Endothelial cell of umbilical vein (primary cell): Measurements from ENCODE around the gene LIM2. TPM values are rescaled to one million over a fixed set of nuclear protein-coding genes. Genes with fewer than 3 reads are reported as not detected.

Experiments used
- BruUV-seq: library from RNA; stranded (reverse); fragments of 400-500 nt; replicated peaks from 2 replicates; lab custom pipeline; 2021; lab: Mats Ljungman, UMichigan
- CTCF ChIA-PET: fragments of 300-600, 350-600 bp; sonication (Branson Sonifier 250); formaldehyde crosslinking; loops from one replicate; lab custom pipeline; 2021; ENCODE audit warnings: antibody characterized with exemption, inconsistent platforms; lab: Charles Lee
- POLR2A ChIA-PET: fragments of 300-600, 350-600 bp; sonication (Branson Sonifier 250); formaldehyde crosslinking; loops from one replicate; lab custom pipeline; 2021; ENCODE audit warnings: antibody characterized with exemption, inconsistent platforms; lab: Charles Lee
- DNase-seq: peaks from one replicate; pipeline ENCODE4 v3.0.0-alpha.2; 2011; ENCODE audit warnings: low read depth, low spot score
- FAIRE-seq: peaks from 2 replicates; lab custom pipeline; 2011; peaks lifted over from hg19 to GRCh38; lab: Jason Lieb, UNC
- H2AFZ ChIP-seq: 2 replicates; pipeline ENCODE4 v1.6.0; 2012; ENCODE audit warnings: low read depth, low read length, control low read depth, inconsistent platforms
- H3K27ac ChIP-seq: 2 replicates; pipeline ENCODE4 v1.5.1; 2011; ENCODE audit warnings: low read depth, mild to moderate bottlenecking, control low read depth, low read length, moderate library complexity; ENCODE audit not compliant: insufficient read depth
- H3K27me3 ChIP-seq, 2 experiments: 2 replicates each; pipeline versions ENCODE4 v1.6.0 to v1.6.1; 2011; ENCODE audit warnings: low read length in 2 of 2, mixed read lengths in 1 of 2; ENCODE audit not compliant: control insufficient read depth in 2 of 2, insufficient read depth in 2 of 2
- H3K36me3 ChIP-seq, 2 experiments: 2 replicates in 1 of 2; 3 replicates in 1 of 2; pipeline ENCODE4 v1.5.1; 2011; ENCODE audit warnings: low read length in 2 of 2, mild to moderate bottlenecking in 1 of 2, moderate library complexity in 1 of 2; ENCODE audit not compliant: control insufficient read depth in 2 of 2, insufficient read depth in 2 of 2; ENCODE audit errors: extremely low read depth in 1 of 2
- H3K4me1 ChIP-seq: 3 replicates; pipeline ENCODE4 v1.5.1; 2011; ENCODE audit warnings: mild to moderate bottlenecking, low read length; ENCODE audit not compliant: control insufficient read depth, insufficient read depth; ENCODE audit errors: extremely low read depth
- H3K4me2 ChIP-seq: 2 replicates; pipeline ENCODE4 v1.6.1; 2011; ENCODE audit warnings: low read length, control low read depth, mixed read lengths; ENCODE audit not compliant: insufficient read depth
- H3K4me3 ChIP-seq, 3 experiments: fragments of 200-600 bp in 1 of 3; sonication (generic), shearing (Covaris generic) in 1 of 3; replicated peaks in 1 of 3; 2 replicates each; pipeline ENCODE4 v1.5.1; 2011 to 2016; ENCODE audit warnings: control low read depth in 3 of 3, low read length in 3 of 3, mild to moderate bottlenecking in 2 of 3, inconsistent platforms in 1 of 3, low read depth in 1 of 3, moderate library complexity in 1 of 3; ENCODE audit not compliant: insufficient read depth in 1 of 3
- H3K79me2 ChIP-seq: 2 replicates; pipeline ENCODE4 v1.6.0; 2012; ENCODE audit warnings: low read length, inconsistent platforms; ENCODE audit not compliant: control insufficient read depth, insufficient read depth
- H3K9ac ChIP-seq: replicated peaks from 2 replicates; pipeline ENCODE3; 2011; ENCODE audit warnings: low read length, control low read depth; ENCODE audit not compliant: insufficient read depth; ENCODE audit errors: extremely low read depth
- H3K9me1 ChIP-seq: replicated peaks from 3 replicates; pipeline ENCODE4 v1.6.0; 2011; ENCODE audit warnings: mild to moderate bottlenecking, low read length; ENCODE audit not compliant: control insufficient read depth, insufficient read depth; ENCODE audit errors: extremely low read depth
- H3K9me3 ChIP-seq: replicated peaks from 2 replicates; pipeline ENCODE4 v1.5.1; 2012; ENCODE audit warnings: low read length, inconsistent platforms; ENCODE audit not compliant: control insufficient read depth, insufficient read depth
- H4K20me1 ChIP-seq: replicated peaks from 2 replicates; pipeline ENCODE3; 2011; ENCODE audit warnings: mild to moderate bottlenecking, low read length; ENCODE audit not compliant: control insufficient read depth, insufficient read depth; ENCODE audit errors: extremely low read depth
- CTCF ChIP-seq, 2 donors: IDR thresholded peaks; 1 replicate in 1 of 2; 2 replicates in 1 of 2; pipeline ENCODE4 v1.5.1; 2011; ENCODE audit warnings: low read length in 2 of 2, mild to moderate bottlenecking in 2 of 2, moderate library complexity in 2 of 2, control low read depth in 1 of 2, inconsistent platforms in 1 of 2, low read depth in 1 of 2; ENCODE audit not compliant: insufficient read depth in 1 of 2; ENCODE audit errors: extremely low read depth in 1 of 2
- FOS ChIP-seq: IDR thresholded peaks from 2 replicates; pipeline ENCODE4 v1.6.1; 2011; ENCODE audit warnings: mild to moderate bottlenecking, low read length, moderate library complexity, borderline replicate concordance; ENCODE audit not compliant: insufficient read depth
- GATA2 ChIP-seq: IDR thresholded peaks from 2 replicates; pipeline ENCODE4 v1.7.0; 2011; ENCODE audit warnings: low read depth, mild to moderate bottlenecking, moderate library complexity, mixed read lengths, low read length; ENCODE audit not compliant: insufficient read length, insufficient read depth
- JUN ChIP-seq: IDR thresholded peaks from 2 replicates; pipeline ENCODE4 v1.6.1; 2011; ENCODE audit warnings: borderline replicate concordance, low read depth; ENCODE audit not compliant: insufficient read length, insufficient read depth
- MYC ChIP-seq: IDR thresholded peaks from one replicate; pipeline ENCODE4 v1.6.1; 2011; ENCODE audit warnings: mild to moderate bottlenecking, low read depth, low read length
- POLR2A ChIP-seq: IDR thresholded peaks from 2 replicates; pipeline ENCODE4 v1.6.1; 2012; ENCODE audit warnings: low read depth, mild to moderate bottlenecking, control low read depth, low read length
- POLR2AphosphoS5 ChIP-seq: IDR thresholded peaks from 2 replicates; pipeline ENCODE4 v1.6.1; 2012; ENCODE audit warnings: low read depth, mild to moderate bottlenecking, control low read depth, low read length, moderate library complexity; ENCODE audit not compliant: insufficient read depth
- dilution Hi-C: fragments of 300-500 bp; cut with MboI; formaldehyde crosslinking; loops from one replicate; pipeline ENCODE4 v1.15.0; 2019; ENCODE audit warnings: low sequenced_read_pairs; ENCODE audit not compliant: extremely low pct_ligation_motif_present
- intact Hi-C: fragments of 100-400 bp; cut with micrococcal nuclease; formaldehyde crosslinking; loops from one replicate; pipeline ENCODE4 v1.10.0; 2022
- polyA plus RNA-seq, 4 experiments: library from polyadenylated mRNA; depleted of rRNA in 3 of 4; stranded (reverse) in 3 of 4; unstranded in 1 of 4; fragments of >200 nt; gene quantifications; 2 replicates each; pipeline versions ENCODE4 v1.2.1 to v1.2.3, GENCODE V29; 2011 to 2012; ENCODE audit warnings: missing spikeins in 1 of 4
- total RNA-seq: library from RNA; stranded (reverse); gene quantifications from 2 replicates; pipeline ENCODE4 v1.2.3, GENCODE V29; 2021

The LIM2 gene
- total and polyA plus RNA-seq, 2 donors (not counting 3 experiments of a cell fraction or from before 2014, with no cell fraction given): not detected

GRCh38 chr19:51364200-51365106 is 23.3 kb downstream of the LIM2 start:
- intact Hi-C loops (loop anchor here (5.0 kb wide), 1 partner anchor 37 kb away; no protein-coding TSS in a partner anchor), dilution Hi-C loops (no loop called here)
- Histone ChIP-seq H3K79me2 (peaks cover 5% of the 10 kb centered on the region), H3K36me3 (no peaks in the 10 kb centered on the region), H3K4me1 (peaks cover 18% of the 10 kb centered on the region), H3K9me3 (no peaks in the 10 kb centered on the region), H3K4me2 (no peak overlapping the region), H2AFZ (no peak overlapping the region), H3K4me3 (no peak overlapping the region), H4K20me1 (no peaks in the 10 kb centered on the region), H3K27me3 (no peaks in the 10 kb centered on the region), H3K9me1 (no peaks in the 10 kb centered on the region), H3K27ac (no peak overlapping the region), H3K9ac (no peak overlapping the region)
- no TSS peak for BruUV-seq
- ChIA-PET POLR2A (no interaction called here), CTCF (interaction anchor here (3.6 kb wide), 1 partner anchor 25 kb away, joined by 27 read pairs; no protein-coding TSS in a partner anchor)
- FAIRE-seq: no peak
- TF ChIP-seq GATA2: no peak
- TF ChIP-seq POLR2AphosphoS5: no peak
- TF ChIP-seq JUN: no peak
- TF ChIP-seq MYC: no peak
- no peak for TF ChIP-seq CTCF (IDR thresholded peaks at IDR 0.05; ENCODE audit: extremely low read depth in 1 of 2, insufficient read depth in 1 of 2, low read depth in 1 of 2, low read length in 2 of 2)
- no peak for TF ChIP-seq POLR2A
- TF ChIP-seq FOS: no peak
- no peak for DNase-seq
